Fibroblast of skin of left biceps (primary cell): ENCODE data around the gene TTC8.
"Not testable (repeated sequence)": the region's sequence is repeated elsewhere in the genome, so short reads cannot be mapped to it uniquely, and the experiment has no call there.

Experiments
- DNase-seq, 2 experiments: peaks; one replicate each; pipeline ENCODE4 v3.0.0-alpha.2; 2013; ENCODE audit warnings: low read depth in 2 of 2

Gene TTC8

GRCh38 chr14:88824314-88825077, at the start of gene TTC8:
Gene TTC8 (plus strand): TSS chr14:88824651. CDS start chr14:88824708, 57 bp downstream.
- DNase-seq: peak; percentile 68 to 69

GRCh38 chr14:88775532-88775931, 48.9 kb upstream of the TTC8 start:
- no peak for DNase-seq

- no peak for DNase-seq
Measured at GRCh38 chr14:88785911-88786310, 38.5 kb upstream of the TTC8 start.

GRCh38 chr14:88786715-88787114, 37.7 kb upstream of the TTC8 start:
- DNase-seq: no peak

- not testable (repeated sequence) for DNase-seq
Measured at GRCh38 chr14:88789573-88789972, 34.9 kb upstream of the TTC8 start.

GRCh38 chr14:88790501-88791251, 33.8 kb upstream of the TTC8 start:
- DNase-seq: no peak

- no peak for DNase-seq
Measured at GRCh38 chr14:88791252-88791621, 33.2 kb upstream of the TTC8 start.

GRCh38 chr14:88791629-88792472, 32.6 kb upstream of the TTC8 start:
- DNase-seq: no peak

GRCh38 chr14:88792473-88793258, 31.8 kb upstream of the TTC8 start, which contains the start of gene EML5:
Gene EML5 (minus strand): TSS chr14:88792953. CDS start chr14:88792503, 450 bp downstream.
- DNase-seq: peak; percentile 4 to 13

GRCh38 chr14:88793259-88793625, 31.2 kb upstream of the TTC8 start:
- no peak for DNase-seq

- no peak for DNase-seq
Measured at GRCh38 chr14:88798156-88798555, 26.3 kb upstream of the TTC8 start.

- no peak for DNase-seq
Measured at GRCh38 chr14:88799522-88799921, 24.9 kb upstream of the TTC8 start.

GRCh38 chr14:88802596-88802995, 21.9 kb upstream of the TTC8 start:
- no peak for DNase-seq

GRCh38 chr14:88804035-88804434, 20.4 kb upstream of the TTC8 start:
- no peak for DNase-seq

GRCh38 chr14:88804477-88804876, 20.0 kb upstream of the TTC8 start:
- DNase-seq: no peak

- no peak for DNase-seq
Measured at GRCh38 chr14:88808359-88808758, 16.1 kb upstream of the TTC8 start.

- DNase-seq: no peak
Measured at GRCh38 chr14:88815980-88816379, 8.5 kb upstream of the TTC8 start.

GRCh38 chr14:88818018-88818417, 6.4 kb upstream of the TTC8 start:
- no peak for DNase-seq

GRCh38 chr14:88819674-88820073, 4.8 kb upstream of the TTC8 start:
- DNase-seq: not testable (repeated sequence)

- DNase-seq: no peak
Measured at GRCh38 chr14:88821378-88821777, 3.1 kb upstream of the TTC8 start.

- DNase-seq: no peak
Measured at GRCh38 chr14:88821888-88822287, 2.6 kb upstream of the TTC8 start.

GRCh38 chr14:88823968-88824313, 510 bp upstream of the TTC8 start:
- DNase-seq: no peak
